ENCODE results near the gene KAZN.

KAZN gene

DNA sequence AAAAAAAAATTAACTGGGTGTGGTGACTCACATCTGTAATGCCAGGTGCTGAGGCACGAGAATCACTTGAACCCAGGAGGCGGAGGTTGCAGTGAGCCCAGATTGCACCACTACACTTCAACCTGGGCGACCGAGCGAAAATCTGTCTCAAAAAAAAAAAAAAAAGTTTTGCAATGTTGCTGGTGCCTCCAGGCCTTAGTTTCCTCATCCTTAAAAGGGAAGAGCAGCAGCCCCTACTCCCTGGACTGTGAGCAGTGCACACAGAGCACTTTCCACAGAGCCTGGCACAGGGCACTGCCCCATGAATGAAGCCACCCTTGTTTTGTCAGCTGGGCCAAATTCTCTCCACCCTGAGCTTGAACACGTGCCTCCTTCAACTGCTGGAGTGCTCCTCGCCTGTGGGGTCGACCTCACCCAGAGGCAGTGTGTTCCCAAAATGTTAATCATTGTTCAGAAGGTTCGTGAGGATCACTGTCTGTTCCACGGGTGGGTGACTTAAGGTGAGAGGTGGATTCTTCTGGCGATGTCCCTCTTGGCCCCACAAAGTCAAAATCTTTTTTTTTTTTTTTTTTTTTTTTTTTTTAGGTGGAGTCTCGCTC is 402.9 kb downstream of the KAZN start:
- Histone ChIP-seq H3K9me3 (ENCODE audit: control insufficient read depth, low read length) (no peaks in the 10 kb centered on the region), H3K4me2 (ENCODE audit: low read length, poor library complexity, severe bottlenecking) (no peak overlapping the region), H3K9ac (ENCODE audit: low read length) (no peak overlapping the region), H3K27me3 (ENCODE audit: control insufficient read depth in 1 of 2, insufficient read depth in 1 of 2, low read length in 2 of 2) (no peaks in the 10 kb centered on the region), H2AFZ (ENCODE audit: low read depth, low read length) (no peak overlapping the region), H3K18ac (ENCODE audit: low read depth in 1 of 2, low read length in 2 of 2) (peak overlapping the region in 1 of 2 experiments; percentile 58), H3K4me1 (ENCODE audit: control insufficient read depth, insufficient read depth, low read depth, low read length) (peaks cover 47% of the 10 kb centered on the region), H4K8ac (ENCODE audit: low read length) (no peak overlapping the region), H3K36me3 (ENCODE audit: control insufficient read depth in 1 of 2, insufficient read depth in 2 of 2, low read depth in 1 of 2, low read length in 2 of 2) (peaks cover 0 to 5% of the 10 kb centered on the region in 2 experiments), H2BK120ac (ENCODE audit: low read depth, low read length) (no peak overlapping the region), H4K91ac (ENCODE audit: low read length) (peak overlapping the region; percentile 18), H2AK5ac (ENCODE audit: low read length, severe bottlenecking) (peak overlapping the region; percentile 57), H2BK15ac (ENCODE audit: low read depth, poor library complexity, severe bottlenecking) (no peak overlapping the region), H3K27ac (ENCODE audit: low read length, poor library complexity, severe bottlenecking) (no peak overlapping the region), H2BK5ac (ENCODE audit: low read depth, low read length, poor library complexity, severe bottlenecking) (no peak overlapping the region), H3K14ac (ENCODE audit: low read length in 2 of 2) (no peak overlapping the region), H3K23ac (ENCODE audit: low read length in 2 of 2) (no peak overlapping the region), H3K4ac (ENCODE audit: low read depth in 1 of 2, low read length in 2 of 2) (no peak overlapping the region), H3K4me3 (ENCODE audit: insufficient read depth in 1 of 2, low read depth in 1 of 2, low read length in 2 of 2) (no peak overlapping the region), H2BK12ac (ENCODE audit: low read length in 2 of 2) (no peak overlapping the region), H3K79me1 (replicated peaks; ENCODE audit: low read length, poor library complexity, severe bottlenecking) (peaks cover 48% of the 10 kb centered on the region)
- DNase-seq = no peak
- WGBS = 92% methylated on average over 9 of the region's 12 CpGs

DNA sequence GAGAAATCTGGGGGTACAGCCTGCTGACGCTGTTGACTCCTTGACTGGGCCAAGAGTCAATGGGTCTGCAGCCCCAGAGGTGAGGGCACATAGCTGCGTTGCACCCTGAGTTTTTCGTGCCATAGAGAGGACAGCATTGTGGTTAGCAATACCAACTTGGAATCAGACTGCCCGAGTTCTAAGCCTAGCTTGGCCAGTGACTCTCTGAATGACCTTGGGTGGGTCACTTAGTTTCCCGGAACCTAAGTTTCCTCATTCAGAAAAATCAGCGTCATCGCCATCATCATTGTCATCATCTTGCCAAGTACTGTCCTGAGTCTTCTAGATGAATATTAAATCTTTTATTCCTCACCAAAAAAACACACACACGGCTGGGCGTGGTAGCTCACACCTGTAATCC is 403.8 kb downstream of the KAZN start:
- peaks cover 43% of the 10 kb centered on the region for H3K4me1 ChIP-seq (ENCODE audit: control insufficient read depth, insufficient read depth, low read depth, low read length)
- H3K79me1 ChIP-seq (replicated peaks; ENCODE audit: low read length, poor library complexity, severe bottlenecking) = peaks cover 50% of the 10 kb centered on the region
- no peaks in the 10 kb centered on the region for H3K27me3 ChIP-seq (ENCODE audit: control insufficient read depth in 1 of 2, insufficient read depth in 1 of 2, low read length in 2 of 2)
- no peak overlapping the region for H3K9ac ChIP-seq (ENCODE audit: low read length)
- no peak overlapping the region for H2AFZ ChIP-seq (ENCODE audit: low read depth, low read length)
- H2BK15ac ChIP-seq (ENCODE audit: low read depth, poor library complexity, severe bottlenecking) = no peak overlapping the region
- peak overlapping the region in 1 of 2 experiments; percentile 9 for H3K18ac ChIP-seq (ENCODE audit: low read depth in 1 of 2, low read length in 2 of 2)
- H3K23ac ChIP-seq (ENCODE audit: low read length in 2 of 2) = no peak overlapping the region
- DNase-seq = no peak
- no peaks in the 10 kb centered on the region for H3K9me3 ChIP-seq (ENCODE audit: control insufficient read depth, low read length)
- no peak overlapping the region for H2BK120ac ChIP-seq (ENCODE audit: low read depth, low read length)
- H4K91ac ChIP-seq (ENCODE audit: low read length) = peak overlapping the region; percentile 76
- H3K36me3 ChIP-seq (ENCODE audit: control insufficient read depth in 1 of 2, insufficient read depth in 2 of 2, low read depth in 1 of 2, low read length in 2 of 2) = peaks cover 0 to 5% of the 10 kb centered on the region in 2 experiments
- peak overlapping the region in 1 of 2 experiments; percentile 22 for H3K4ac ChIP-seq (ENCODE audit: low read depth in 1 of 2, low read length in 2 of 2)
- H3K14ac ChIP-seq (ENCODE audit: low read length in 2 of 2) = no peak overlapping the region
- H2BK12ac ChIP-seq (ENCODE audit: low read length in 2 of 2) = no peak overlapping the region
- WGBS = 97% methylated on average over 9 of the region's 9 CpGs
- H3K4me3 ChIP-seq (ENCODE audit: insufficient read depth in 1 of 2, low read depth in 1 of 2, low read length in 2 of 2) = no peak overlapping the region
- no peak overlapping the region for H2BK5ac ChIP-seq (ENCODE audit: low read depth, low read length, poor library complexity, severe bottlenecking)
- H2AK5ac ChIP-seq (ENCODE audit: low read length, severe bottlenecking) = peak overlapping the region; percentile 53
- no peak overlapping the region for H3K27ac ChIP-seq (ENCODE audit: low read length, poor library complexity, severe bottlenecking)
- no peak overlapping the region for H4K8ac ChIP-seq (ENCODE audit: low read length)
- no peak overlapping the region for H3K4me2 ChIP-seq (ENCODE audit: low read length, poor library complexity, severe bottlenecking)

DNA sequence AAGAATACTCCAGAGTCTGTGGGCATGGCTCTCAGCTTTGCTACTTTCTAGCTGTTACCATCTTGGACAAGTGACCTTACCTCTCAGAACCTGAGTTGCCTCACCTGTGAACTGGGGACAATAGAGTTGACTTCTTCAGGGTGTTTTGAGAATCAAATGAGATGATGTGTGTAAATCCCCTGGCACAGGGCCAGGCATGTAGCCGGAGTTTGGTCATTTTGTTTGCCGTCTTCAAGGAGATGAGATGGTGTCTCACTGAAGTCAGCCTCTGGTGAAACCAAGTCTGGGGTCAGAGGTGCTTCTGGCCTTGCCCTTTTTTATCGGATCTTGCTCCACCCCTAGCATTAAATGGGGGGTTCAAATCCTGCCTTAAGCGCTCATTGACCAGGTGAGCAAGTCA is 405.9 kb downstream of the KAZN start:
- Histone ChIP-seq H3K9ac (ENCODE audit: low read length) (no peak overlapping the region), H2BK15ac (ENCODE audit: low read depth, poor library complexity, severe bottlenecking) (no peak overlapping the region), H3K4me3 (ENCODE audit: insufficient read depth in 1 of 2, low read depth in 1 of 2, low read length in 2 of 2) (no peak overlapping the region), H4K8ac (ENCODE audit: low read length) (no peak overlapping the region), H2AK5ac (ENCODE audit: low read length, severe bottlenecking) (no peak overlapping the region), H4K91ac (ENCODE audit: low read length) (no peak overlapping the region), H2BK120ac (ENCODE audit: low read depth, low read length) (no peak overlapping the region), H3K23ac (ENCODE audit: low read length in 2 of 2) (no peak overlapping the region), H3K79me1 (replicated peaks; ENCODE audit: low read length, poor library complexity, severe bottlenecking) (peaks cover 52% of the 10 kb centered on the region), H2BK5ac (ENCODE audit: low read depth, low read length, poor library complexity, severe bottlenecking) (no peak overlapping the region), H3K4me1 (ENCODE audit: control insufficient read depth, insufficient read depth, low read depth, low read length) (peaks cover 45% of the 10 kb centered on the region), H3K27me3 (ENCODE audit: control insufficient read depth in 1 of 2, insufficient read depth in 1 of 2, low read length in 2 of 2) (no peaks in the 10 kb centered on the region), H3K18ac (ENCODE audit: low read depth in 1 of 2, low read length in 2 of 2) (no peak overlapping the region), H3K14ac (ENCODE audit: low read length in 2 of 2) (no peak overlapping the region), H3K9me3 (ENCODE audit: control insufficient read depth, low read length) (no peaks in the 10 kb centered on the region), H2AFZ (ENCODE audit: low read depth, low read length) (no peak overlapping the region), H2BK12ac (ENCODE audit: low read length in 2 of 2) (no peak overlapping the region), H3K36me3 (ENCODE audit: control insufficient read depth in 1 of 2, insufficient read depth in 2 of 2, low read depth in 1 of 2, low read length in 2 of 2) (peaks cover 0 to 17% of the 10 kb centered on the region in 2 experiments), H3K27ac (ENCODE audit: low read length, poor library complexity, severe bottlenecking) (no peak overlapping the region), H3K4me2 (ENCODE audit: low read length, poor library complexity, severe bottlenecking) (no peak overlapping the region), H3K4ac (ENCODE audit: low read depth in 1 of 2, low read length in 2 of 2) (no peak overlapping the region)
- DNase-seq = no peak
- 96% methylated on average over 4 of the region's 4 CpGs for WGBS

- Histone ChIP-seq H3K9ac (ENCODE audit: low read length) (no peak overlapping the region), H2AK5ac (ENCODE audit: low read length, severe bottlenecking) (no peak overlapping the region), H2BK12ac (ENCODE audit: low read length in 2 of 2) (no peak overlapping the region), H3K4me1 (ENCODE audit: control insufficient read depth, insufficient read depth, low read depth, low read length) (peaks cover 44% of the 10 kb centered on the region), H3K27ac (ENCODE audit: low read length, poor library complexity, severe bottlenecking) (no peak overlapping the region), H2BK120ac (ENCODE audit: low read depth, low read length) (no peak overlapping the region), H4K91ac (ENCODE audit: low read length) (peak overlapping the region; percentile 65), H3K27me3 (ENCODE audit: control insufficient read depth in 1 of 2, insufficient read depth in 1 of 2, low read length in 2 of 2) (no peaks in the 10 kb centered on the region), H2AFZ (ENCODE audit: low read depth, low read length) (no peak overlapping the region), H3K4me3 (ENCODE audit: insufficient read depth in 1 of 2, low read depth in 1 of 2, low read length in 2 of 2) (no peak overlapping the region), H3K18ac (ENCODE audit: low read depth in 1 of 2, low read length in 2 of 2) (no peak overlapping the region), H4K8ac (ENCODE audit: low read length) (no peak overlapping the region), H3K36me3 (ENCODE audit: control insufficient read depth in 1 of 2, insufficient read depth in 2 of 2, low read depth in 1 of 2, low read length in 2 of 2) (peaks cover 0 to 17% of the 10 kb centered on the region in 2 experiments), H3K79me1 (replicated peaks; ENCODE audit: low read length, poor library complexity, severe bottlenecking) (peaks cover 46% of the 10 kb centered on the region), H3K23ac (ENCODE audit: low read length in 2 of 2) (no peak overlapping the region), H3K4ac (ENCODE audit: low read depth in 1 of 2, low read length in 2 of 2) (no peak overlapping the region), H3K9me3 (ENCODE audit: control insufficient read depth, low read length) (no peaks in the 10 kb centered on the region), H3K4me2 (ENCODE audit: low read length, poor library complexity, severe bottlenecking) (no peak overlapping the region), H3K14ac (ENCODE audit: low read length in 2 of 2) (no peak overlapping the region), H2BK15ac (ENCODE audit: low read depth, poor library complexity, severe bottlenecking) (no peak overlapping the region), H2BK5ac (ENCODE audit: low read depth, low read length, poor library complexity, severe bottlenecking) (no peak overlapping the region)
- no peak for DNase-seq
- 99% methylated on average over 7 of the region's 7 CpGs for WGBS
These were observed 406.6 kb downstream of the KAZN start for GRCh38 chr1:15005116-15005515.
